Raji (cell line): ENCODE results near the gene CDKAL1.

Experiments used
- POLR2A ChIP-seq: IDR thresholded peaks from 2 replicates; pipeline ENCODE4 v1.6.1; 2011; ENCODE audit warnings: low read depth, low read length, control low read depth; ENCODE audit not compliant: insufficient read depth

The CDKAL1 gene

GRCh38 chr6:21246075-21246474 lies 711.8 kb downstream of the CDKAL1 start:
- TF ChIP-seq POLR2A, result no peak

GRCh38 chr6:21256197-21256596 lies 721.9 kb downstream of the CDKAL1 start:
- no peak for TF ChIP-seq POLR2A

- no peak for TF ChIP-seq POLR2A
These were observed 722.9 kb downstream of the CDKAL1 start for GRCh38 chr6:21257125-21257524.

GRCh38 chr6:21258665-21259064 lies 724.4 kb downstream of the CDKAL1 start:
- TF ChIP-seq POLR2A, result no peak

GRCh38 chr6:21259660-21260059 lies 725.4 kb downstream of the CDKAL1 start:
- TF ChIP-seq POLR2A, result no peak

GRCh38 chr6:21262504-21262903 lies 728.2 kb downstream of the CDKAL1 start:
- no peak for TF ChIP-seq POLR2A

GRCh38 chr6:21263531-21264287 lies 729.5 kb downstream of the CDKAL1 start:
- no peak for TF ChIP-seq POLR2A

- no peak for TF ChIP-seq POLR2A
These were observed 730.2 kb downstream of the CDKAL1 start for GRCh38 chr6:21264288-21265033.

- no peak for TF ChIP-seq POLR2A
These were observed 730.9 kb downstream of the CDKAL1 start for GRCh38 chr6:21265034-21265729.

- no peak for TF ChIP-seq POLR2A
These were observed 731.4 kb downstream of the CDKAL1 start for GRCh38 chr6:21265730-21266044.

GRCh38 chr6:21270636-21271201 lies 736.5 kb downstream of the CDKAL1 start:
- no peak for TF ChIP-seq POLR2A

- no peak for TF ChIP-seq POLR2A
These were observed 737.3 kb downstream of the CDKAL1 start for GRCh38 chr6:21271428-21272155.

- TF ChIP-seq POLR2A, result no peak
These were observed 739.2 kb downstream of the CDKAL1 start for GRCh38 chr6:21273451-21273850.

- no peak for TF ChIP-seq POLR2A
These were observed 740.6 kb downstream of the CDKAL1 start for GRCh38 chr6:21274851-21275250.

GRCh38 chr6:21277601-21278374 lies 743.5 kb downstream of the CDKAL1 start:
- no peak for TF ChIP-seq POLR2A

GRCh38 chr6:21278375-21278745 lies 744.1 kb downstream of the CDKAL1 start:
- TF ChIP-seq POLR2A, result no peak
